ENCODE results near the gene ZMYND8.
"Not testable (repeated sequence)": the region's sequence is repeated elsewhere in the genome, so short reads cannot be mapped to it uniquely, and the experiment has no call there.

Gene ZMYND8

DNA sequence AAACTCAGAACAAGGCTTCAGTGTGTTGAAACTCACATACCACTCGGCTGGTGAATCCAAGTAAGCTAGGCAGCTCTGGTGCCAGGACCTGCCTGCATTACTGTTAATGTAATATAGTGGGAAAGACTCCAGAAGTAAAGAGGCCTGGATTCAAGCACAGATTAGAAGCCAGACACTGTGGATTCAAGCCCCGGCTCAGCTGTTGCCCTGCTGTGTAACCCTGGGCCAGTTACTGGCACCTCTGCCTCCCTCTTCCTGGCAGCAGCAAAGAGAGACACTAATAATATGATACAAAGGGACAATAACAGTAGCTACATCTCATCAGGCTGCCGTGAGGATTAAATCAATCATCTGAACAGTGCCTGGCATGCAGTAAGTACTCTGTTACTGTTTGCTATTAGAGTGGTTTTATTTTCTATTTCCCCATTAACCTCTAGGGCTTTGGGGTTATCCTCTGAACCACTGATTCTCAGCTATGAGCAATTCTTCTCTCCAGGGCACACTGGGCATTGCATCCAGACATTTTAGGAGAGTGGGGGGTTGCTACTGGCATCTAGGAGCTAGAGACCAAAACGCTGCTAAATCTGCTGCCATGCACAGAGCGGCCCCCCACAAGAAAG is 92.9 kb downstream of the ZMYND8 start:
- DNase-seq, result no peak

DNA sequence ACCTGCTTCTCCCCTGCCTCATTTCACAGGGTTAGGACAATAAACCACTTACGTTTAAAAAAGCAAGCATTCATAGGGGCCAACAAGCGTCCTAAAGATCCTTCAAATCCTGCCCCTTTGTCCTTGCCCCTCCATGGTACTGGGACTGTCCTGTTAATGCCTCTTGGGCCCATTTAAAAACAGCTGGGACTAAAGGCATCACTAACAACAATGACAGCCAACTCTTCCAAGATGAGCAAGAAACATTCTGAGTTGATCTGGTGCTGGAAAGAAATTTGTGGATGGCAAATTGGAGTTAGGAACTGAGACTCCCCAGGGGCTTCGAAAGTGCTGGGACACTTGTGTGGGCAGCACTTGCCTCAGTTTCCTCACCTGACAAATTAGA is 93.4 kb downstream of the ZMYND8 start:
- no peak for DNase-seq

DNA sequence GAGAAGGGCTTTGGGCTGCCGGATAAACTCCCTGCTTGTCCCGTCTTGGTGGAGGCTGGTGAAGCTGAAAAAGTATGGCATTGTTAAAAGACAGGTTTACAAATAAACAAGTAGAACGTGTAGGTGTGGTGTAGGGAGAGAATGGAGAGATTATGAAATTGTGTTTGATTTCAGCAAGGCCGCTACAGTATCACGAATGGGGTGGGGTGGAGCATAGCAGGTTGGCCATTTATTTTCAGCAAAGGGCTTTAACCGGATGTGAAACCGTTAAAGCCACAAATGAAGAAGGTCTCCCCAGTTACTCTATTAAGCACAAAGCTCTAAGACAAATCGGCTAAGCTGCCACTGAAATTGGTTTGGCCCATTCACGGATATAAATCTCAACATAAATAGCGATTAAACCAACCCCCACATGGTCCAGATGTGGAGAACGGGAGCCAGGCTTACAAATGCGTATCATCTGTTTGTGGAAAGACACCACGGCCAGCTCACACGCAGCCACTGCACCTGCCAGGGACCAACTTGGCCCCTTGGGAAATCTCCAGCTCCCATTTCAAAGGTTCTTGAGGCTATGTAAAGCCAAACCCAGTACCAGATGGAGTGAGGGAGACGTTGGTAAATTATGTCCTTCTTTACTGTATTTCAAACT is 94.0 kb downstream of the ZMYND8 start:
- DNase-seq, result no peak

DNA sequence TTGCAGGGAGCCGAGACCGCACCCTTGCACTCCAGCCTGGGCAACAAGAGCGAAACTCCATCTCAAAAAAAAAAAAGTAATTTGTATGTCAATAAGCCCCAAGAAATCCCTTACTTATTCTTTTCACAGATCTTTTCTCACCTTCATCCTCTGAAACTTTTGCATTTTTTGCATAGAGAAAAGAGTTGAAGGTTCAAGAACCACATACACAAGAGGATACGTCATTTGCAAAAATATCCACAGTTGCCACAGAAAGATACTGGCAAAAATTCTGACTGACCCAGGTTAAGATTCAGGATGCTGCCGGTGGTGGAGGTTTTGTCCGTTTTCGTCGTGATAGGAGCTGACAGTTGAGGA is 94.5 kb downstream of the ZMYND8 start:
- DNase-seq, result no peak

DNA sequence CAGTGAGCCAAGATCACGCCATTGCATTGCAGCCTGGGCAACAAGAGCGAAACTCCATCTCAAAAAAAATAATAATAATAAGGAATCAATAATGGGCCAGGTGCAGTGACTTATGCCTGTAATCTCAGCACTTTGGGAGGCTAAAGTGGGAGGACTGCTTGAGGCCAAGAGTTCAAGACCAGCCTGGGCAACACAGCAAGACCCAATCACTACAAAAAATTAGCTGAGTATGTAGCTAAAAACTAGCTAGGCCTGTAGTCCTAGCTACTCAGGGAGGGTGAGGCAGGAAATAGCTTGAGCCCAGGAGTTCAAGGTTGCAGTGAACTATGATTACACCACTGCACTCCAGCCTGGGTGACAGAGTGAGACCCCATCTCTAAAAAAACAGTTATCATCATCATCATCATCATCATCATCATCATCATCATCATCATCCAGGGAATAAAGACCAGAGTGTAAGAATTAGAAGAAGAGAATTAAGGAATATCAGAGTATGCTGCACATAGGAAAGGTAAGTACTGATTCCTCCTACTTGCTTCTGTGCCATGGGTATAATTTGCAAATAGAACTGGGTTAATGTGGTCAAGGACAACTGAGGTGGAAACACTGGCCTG is 95.2 kb downstream of the ZMYND8 start:
- DNase-seq, result not testable (repeated sequence)

DNA sequence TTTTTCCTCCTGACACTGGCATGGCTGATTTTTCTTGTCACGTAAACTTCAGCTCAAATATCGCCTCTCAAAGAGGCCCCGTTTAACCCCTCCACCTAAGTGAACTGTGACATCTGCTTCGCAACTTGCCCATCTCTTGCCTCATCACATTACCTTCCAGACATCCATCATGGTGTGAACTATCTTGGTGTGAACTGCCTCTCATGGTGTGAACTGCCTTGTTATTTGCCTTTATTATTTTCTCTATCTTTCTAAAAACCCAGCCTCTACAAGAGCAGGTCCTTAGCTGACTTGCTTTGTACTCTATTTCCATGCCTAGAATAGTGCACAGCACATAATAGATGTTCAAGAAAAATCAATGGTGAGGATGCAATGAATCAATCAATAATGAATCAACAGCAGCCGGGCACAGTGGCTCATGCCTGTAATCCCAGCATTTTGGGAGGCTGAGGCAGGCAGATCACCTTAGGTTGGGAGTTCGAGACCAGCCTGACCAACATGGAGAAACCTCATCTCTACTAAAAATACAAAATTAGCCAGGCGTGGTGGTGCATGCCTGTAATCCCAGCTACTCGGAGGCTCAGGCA is 95.9 kb downstream of the ZMYND8 start:
- DNase-seq, result not testable (repeated sequence)

DNA sequence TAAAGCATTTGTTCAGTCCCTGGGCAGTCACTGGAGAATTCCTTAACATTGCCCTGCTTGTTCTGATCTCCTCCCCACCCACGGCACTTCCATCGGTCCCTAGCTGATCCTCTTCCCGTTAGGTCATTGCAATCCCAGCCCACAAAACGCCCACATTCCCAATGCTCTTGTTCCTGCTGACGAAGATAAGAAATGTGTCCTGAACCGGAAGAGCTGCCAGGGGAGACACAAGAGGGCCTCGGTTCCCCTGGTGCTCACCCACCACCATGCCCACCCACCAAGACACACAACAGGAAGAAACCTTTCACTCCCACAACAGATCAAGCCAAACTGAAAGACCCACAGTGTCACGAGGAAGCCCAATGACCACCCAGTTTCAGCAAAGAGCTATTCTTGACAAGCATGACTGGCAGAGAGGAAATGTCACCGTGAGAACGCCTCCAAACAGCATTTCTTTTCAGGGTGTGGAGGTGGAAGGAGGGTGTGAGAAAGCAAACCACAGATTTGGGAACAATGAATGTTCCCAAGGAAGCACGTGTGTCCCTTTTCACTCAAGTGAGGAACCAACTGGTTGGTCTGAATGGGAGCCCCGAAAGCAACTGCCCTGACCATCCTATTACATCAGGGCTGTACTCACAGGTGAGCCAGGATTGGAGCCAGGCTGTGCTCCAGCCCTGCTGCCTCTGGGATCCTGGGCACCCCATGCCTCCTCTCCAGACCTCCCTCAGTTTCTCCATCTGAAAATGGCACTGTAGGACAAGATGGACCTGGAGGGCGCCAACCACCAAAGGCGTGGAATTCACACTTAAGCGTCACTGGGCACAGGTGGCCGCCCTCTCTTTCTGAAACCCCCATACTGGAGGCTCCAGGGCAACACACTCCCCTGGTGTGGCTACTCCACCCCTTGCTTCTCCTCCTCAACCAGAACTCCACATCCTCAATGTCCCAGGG is 97.5 kb downstream of the ZMYND8 start:
- no peak for DNase-seq

DNA sequence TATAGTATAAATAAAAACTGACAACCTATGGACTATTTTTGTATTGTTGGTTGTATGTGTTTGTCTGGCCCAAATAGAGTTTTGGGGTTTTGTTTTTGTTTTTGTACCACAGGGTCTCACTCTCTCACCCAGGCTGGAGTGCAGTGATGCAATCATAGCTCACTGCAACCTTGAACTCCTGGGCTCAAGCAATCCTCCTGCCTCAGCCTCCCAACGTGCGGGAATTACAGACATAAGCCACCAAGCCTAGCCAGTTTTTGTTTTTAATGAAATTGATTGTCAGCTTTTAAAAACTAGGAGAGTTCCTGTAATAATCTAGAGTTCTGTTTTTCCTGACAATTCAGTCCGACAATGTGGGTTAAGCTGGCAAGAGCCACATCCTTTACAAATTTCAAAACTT is 98.7 kb downstream of the ZMYND8 start:
- no peak for DNase-seq

DNA sequence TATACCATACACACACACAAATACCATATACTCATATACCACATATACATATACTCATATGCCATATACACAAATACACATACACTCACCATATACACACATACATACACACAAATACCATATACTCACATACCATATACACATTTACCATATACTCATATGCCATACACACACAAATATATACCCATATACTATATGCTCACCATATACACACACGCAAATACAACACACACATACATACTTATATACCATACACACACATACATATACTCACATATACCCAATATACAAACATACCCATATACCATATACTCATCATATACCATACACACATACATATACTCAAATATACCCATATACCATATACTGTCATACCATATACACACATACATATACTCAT is 99.2 kb downstream of the ZMYND8 start:
- no peak for DNase-seq

DNA sequence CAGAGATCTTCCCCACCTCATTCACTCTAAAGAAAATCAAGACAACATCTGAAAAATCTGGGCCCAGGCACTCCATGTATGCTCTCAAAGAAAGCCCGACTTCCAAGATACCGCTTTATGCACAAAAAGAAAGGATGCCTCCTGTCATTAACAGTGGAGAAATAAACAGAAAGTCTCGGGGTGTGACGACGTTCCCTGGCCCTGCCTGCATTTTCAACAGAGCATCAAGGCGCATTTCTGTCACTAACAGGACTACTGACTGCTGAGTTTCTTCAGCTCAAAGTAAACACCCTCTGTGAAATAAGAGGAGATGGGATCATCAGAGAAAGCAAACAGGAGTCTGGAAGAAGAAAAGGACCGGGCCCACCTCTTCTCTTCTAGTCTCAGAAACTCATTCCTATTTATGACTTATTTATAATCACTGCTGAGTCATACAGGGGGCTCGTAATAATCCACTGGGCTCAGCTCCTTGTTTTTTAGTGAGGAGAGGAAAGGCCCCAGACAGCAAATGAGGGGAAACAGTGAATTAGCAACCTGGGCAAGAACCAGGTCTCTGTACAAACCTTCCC is 99.7 kb downstream of the ZMYND8 start:
- no peak for DNase-seq

DNA sequence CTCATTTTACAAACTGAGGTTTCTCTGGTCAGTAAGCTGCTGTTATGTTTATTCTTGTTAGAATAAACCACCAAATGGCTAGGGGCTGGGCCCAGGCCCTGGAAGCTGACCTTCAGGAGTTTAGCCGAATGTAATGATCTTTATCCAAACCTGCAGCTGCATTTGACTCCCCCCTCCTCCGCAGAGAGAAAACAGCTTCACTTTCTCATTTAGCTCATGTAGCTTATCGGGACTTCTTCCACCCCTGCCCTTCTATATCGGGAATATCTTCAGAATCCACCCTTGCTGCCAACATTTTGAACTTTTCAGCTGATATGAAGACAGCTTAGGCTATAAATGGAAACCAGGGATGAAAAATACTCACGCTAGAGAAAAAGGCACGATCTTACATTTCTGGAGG is 102.6 kb downstream of the ZMYND8 start:
- DNase-seq, result no peak

DNA sequence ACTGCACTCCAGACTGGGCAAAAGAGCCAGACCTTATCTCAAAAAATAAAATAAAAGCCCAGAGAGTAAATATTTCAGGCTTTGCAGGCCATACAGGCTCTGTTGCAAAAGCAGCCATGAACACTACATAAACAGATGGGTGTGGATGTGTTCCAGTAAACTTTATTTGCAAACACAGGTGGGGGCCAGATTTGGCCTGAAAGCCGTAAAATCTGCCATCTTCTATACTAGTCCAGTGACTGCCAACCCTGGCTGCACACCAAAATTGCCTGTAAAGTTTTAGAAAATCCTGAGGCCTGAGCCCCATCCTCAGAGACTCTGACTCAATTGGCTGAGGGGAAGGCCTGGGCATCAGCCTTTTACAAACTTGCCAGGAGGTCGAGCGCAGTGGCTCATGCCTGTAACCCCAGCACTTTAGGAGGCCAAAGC is 103.6 kb downstream of the ZMYND8 start:
- DNase-seq, result no peak

DNA sequence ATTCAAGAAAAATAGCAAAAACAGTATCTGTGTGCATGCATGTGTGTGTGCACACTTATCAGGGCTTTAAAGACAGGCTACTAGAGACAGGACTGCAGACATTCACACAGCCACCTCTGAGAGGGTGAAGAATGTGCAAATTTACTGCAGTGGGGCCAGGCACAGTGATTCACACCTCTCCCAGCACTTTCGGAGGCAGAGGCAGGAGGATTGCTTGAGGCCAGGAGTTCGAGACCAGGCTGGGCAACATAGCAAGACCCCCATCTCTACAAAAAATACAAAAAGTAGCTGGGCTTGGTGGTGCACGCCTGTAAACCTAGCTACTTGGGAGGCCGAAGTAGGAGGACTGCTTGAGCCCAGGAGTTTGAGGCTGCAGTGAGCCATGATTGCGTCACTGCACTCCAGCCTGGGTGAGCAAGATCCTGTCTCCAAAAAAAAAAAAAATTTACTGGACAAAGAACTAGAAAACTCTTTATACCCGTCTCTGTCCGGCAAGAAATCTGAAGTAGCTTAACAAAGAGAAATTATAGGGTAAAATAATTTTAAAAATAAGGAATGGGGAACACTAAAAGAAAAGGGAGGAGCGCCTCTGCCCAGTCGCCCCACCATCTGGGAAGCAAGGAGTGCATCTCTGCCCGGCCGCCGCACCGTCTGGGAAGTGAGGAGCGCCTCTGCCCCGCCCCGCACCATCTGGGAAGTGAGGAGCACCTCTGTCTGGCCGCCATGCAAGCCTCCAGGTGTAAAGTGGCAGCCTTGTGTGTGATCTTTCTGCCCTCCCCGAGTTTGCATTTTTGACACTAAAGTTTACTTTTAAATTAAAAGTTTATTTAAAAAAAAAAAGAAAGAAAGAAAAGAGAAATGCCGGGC is 105.1 kb downstream of the ZMYND8 start:
- no peak for DNase-seq

DNA sequence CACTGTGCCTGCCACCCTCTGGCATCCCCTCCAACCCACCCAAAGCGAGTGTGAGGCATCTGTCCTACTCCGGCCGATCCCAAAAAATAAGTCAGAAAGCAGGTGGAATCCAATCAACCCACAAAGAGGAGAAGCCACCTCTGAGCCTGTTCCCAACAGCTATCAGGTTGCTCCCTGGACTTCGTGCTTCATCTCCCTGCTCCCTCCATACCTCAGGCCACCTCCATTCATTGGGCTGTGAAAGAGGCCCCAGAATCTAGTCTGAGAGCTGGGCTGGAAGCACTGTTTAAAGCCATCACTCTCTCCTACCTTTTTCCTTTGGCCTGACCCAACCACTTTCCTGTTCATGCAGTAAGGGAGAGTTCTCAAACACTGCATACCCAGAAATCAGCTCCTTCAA is 106.1 kb downstream of the ZMYND8 start:
- DNase-seq, result no peak

DNA sequence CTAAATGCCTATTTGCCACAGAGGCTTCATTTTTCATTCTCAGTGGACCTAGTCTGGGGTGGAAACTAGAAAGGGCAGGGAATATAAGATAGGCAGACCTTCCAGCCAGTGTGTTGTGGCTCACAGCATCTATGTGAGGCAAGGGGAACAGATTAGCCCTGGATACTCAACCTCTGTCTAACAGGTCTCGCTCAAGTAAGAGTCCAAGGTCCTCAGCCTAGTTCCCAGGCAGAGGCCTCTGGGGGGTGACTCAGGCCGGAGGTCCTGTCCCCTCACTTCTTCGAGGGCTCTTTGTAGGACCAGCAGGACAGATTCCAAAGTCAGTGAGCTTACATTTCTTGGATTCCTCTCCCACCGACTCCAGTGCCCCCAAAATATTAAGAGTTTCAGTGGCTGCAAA is 106.6 kb downstream of the ZMYND8 start:
- no peak for DNase-seq

DNA sequence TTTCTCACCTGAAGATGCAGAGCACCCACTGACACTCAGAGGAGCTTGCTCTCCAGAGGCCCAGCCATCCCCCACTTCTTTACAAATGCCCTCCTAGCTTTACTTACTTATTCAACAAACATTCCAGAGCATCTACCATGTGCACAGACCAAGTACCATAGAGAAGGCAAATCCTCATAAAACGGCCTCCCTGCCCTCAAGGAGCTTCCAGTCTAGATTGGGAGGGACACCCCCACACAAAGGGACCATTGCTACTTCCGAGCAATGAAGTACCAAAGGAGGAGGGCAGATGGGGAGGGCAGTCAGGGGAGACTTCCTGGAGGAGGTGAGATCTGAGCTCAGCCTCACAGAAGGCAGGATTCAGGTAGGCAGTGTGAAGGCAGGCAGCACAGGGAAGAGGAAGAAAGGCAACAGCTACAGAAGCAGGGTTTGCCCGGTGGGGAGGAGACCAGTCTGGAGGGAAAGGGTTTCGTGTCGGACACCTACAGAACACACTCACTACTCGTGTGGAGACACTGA is 108.0 kb downstream of the ZMYND8 start:
- no peak for DNase-seq

DNA sequence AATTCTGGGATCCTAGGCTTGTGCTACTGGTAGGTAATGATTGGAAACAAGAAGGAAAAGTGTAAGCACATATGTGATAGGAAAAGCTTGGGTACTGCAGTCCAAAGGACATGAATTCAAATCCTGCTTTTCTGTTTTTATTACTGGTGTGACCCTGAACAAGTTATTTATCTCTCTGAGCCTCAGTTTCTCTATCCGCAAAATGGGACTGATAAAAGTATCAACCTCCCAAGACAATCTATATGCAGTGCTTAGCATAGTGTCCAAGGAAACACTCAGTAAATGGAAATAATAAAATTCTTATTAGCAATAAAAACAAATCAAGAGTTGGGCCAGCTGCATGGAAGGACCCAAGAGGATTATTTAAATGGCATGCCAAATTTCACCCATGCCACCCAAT is 108.5 kb downstream of the ZMYND8 start:
- DNase-seq, result no peak

DNA sequence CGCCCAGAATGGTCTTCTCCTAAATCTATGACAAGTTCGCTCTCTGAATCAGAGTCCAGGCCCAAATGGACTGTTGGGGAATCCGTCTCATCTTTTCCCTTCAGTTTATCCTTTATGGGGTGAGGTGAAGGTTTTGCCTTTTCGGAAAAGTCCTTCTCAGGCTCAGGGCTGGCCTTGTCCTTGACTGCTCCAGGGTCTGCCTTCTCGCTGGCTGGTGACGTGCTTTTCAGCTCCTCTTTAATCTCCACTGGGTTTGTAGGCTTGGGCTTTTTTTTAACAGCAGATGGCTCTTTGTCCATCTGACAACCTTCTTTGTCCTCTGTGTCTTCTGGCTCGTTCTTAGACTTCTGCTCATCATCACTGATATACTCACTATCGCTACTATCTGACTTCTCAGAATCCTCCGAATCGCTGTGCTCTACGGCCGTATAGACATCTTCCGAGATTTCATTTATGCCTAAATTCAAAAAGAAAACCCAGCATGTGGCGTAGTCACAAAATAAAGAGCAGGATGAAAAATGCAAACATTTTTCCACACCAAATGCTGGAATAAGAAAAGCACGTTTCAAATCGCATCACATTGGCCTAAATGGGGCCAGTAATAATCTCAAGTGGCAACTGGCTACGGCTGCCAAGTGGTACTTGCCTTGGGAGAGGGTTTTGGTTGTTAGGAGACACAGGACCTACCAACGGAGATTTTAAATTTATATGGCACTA is 110.3 kb downstream of the ZMYND8 start:
- DNase-seq, result no peak

DNA sequence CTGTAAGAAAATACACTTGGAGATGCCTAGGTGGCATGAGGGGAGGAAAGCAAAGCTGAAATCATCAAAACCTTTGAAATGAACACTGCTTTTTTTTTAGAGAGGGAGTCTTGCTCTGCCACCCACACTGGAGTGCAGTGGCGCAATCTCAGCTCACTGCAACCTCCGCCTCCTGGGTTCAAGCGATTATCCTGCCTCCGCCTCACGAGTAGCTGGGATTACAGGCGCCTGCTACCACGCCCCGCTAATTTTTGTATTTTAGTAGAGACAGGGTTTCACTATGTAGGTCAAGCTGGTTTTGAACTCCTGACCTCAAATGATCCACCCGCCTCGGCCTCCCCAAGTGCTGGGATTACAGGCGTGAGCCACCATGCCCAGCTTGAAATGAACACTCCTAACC is 111.3 kb downstream of the ZMYND8 start:
- DNase-seq, result not testable (repeated sequence)

DNA sequence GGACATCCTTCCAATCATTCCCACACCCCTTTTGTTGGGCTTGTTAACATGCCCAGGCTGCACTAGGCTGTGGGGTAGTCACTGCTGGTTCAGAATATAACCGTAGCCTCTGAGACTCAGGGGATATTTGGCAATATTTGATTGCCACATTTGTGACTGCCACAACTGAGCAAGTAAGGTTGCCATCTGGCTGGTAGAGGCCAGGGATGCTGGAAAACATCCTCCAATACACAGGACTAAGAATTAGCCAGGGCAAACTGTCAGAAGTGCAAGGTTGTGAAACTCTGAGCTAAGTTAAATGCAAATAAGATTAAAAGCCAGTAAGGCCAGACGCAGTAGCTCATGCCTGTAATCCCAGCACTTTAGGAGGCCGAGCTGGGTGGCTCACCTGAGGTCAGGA is 112.0 kb downstream of the ZMYND8 start:
- no peak for DNase-seq
